Measurements from ENCODE around the gene PGAM1. TPM values are rescaled to one million over a fixed set of nuclear protein-coding genes. Genes with fewer than 3 reads are reported as not detected.

The PGAM1 gene
- total and polyA plus RNA-seq, 2 of the 13 experiments (the other 11 are each of a cell fraction or from before 2014, with no cell fraction given), result 354 to 483 TPM

GRCh38 chr10:97445722-97446639 is 20.0 kb downstream of the PGAM1 start, which contains the start of the genes EXOSC1 and ZDHHC16 (continued):
- no peak for TF ChIP-seq ZNF407 (CRISPR knock-in tag; IDR thresholded peaks at IDR 0.05; ENCODE audit: not compliant biosample characterization)
- no peak for TF ChIP-seq NKX3-1 (CRISPR knock-in tag; IDR thresholded peaks at IDR 0.05)
- TF ChIP-seq ISX (CRISPR knock-in tag; conservative IDR thresholded peaks at IDR 0.05), result no peak
- TF ChIP-seq ZFP36L2 (CRISPR knock-in tag; IDR thresholded peaks at IDR 0.05), result no peak
- TF ChIP-seq MEF2D (CRISPR knock-in tag; IDR thresholded peaks at IDR 0.05), result peak; percentile 57
- no peak for TF ChIP-seq ZNF770 (CRISPR knock-in tag; IDR thresholded peaks at IDR 0.05)

All from HepG2 (cell line).